ENCODE data around the gene GK. TPM values are rescaled to one million over a fixed set of nuclear protein-coding genes. Genes with fewer than 3 reads are reported as not detected.

The GK gene
- polyA plus RNA-seq, 1 donor (not counting 4 experiments of a cell fraction or from before 2014, with no cell fraction given), result 2.0 TPM

GRCh38 chrX:30690330-30690729, 37.1 kb downstream of the GK start:
- H3K27ac ChIP-seq (ENCODE audit: control insufficient read depth, insufficient read depth, low read length), result no peak overlapping the region
- H3K9me3 ChIP-seq (ENCODE audit: control insufficient read depth, low read depth, low read length), result no peaks in the 10 kb centered on the region
- DNase-seq (ENCODE audit: low read depth, low spot score), result no peak
- H3K4me2 ChIP-seq (ENCODE audit: control insufficient read depth, extremely low read depth, insufficient read depth, low read depth, low read length), result no peak overlapping the region
- no peaks in the 10 kb centered on the region for H3K27me3 ChIP-seq (ENCODE audit: control insufficient read depth, extremely low read depth, insufficient read depth, low read length)
- H3K79me2 ChIP-seq (ENCODE audit: control insufficient read depth, insufficient read depth, low read length), result no peaks in the 10 kb centered on the region
- dilution Hi-C loops (cut with MboI; ENCODE audit: extremely low pct_ligation_motif_present, low sequenced_read_pairs), result no loop called here
- FAIRE-seq, result no peak
- no peak overlapping the region for H3K9ac ChIP-seq (ENCODE audit: control insufficient read depth, extremely low read depth, insufficient read depth, low read length)
- H2AFZ ChIP-seq (ENCODE audit: control insufficient read depth, low read length), result no peak overlapping the region
- no peaks in the 10 kb centered on the region for H3K4me1 ChIP-seq (ENCODE audit: control insufficient read depth, extremely low read depth, insufficient read depth, low read length)
- no peak overlapping the region for H3K4me3 ChIP-seq (ENCODE audit: control insufficient read depth in 2 of 3, extremely low read depth in 1 of 3, insufficient read depth in 2 of 3, low read depth in 1 of 3, low read length in 3 of 3)
- H3K36me3 ChIP-seq (ENCODE audit: control insufficient read depth in 2 of 2, extremely low read depth in 1 of 2, insufficient read depth in 2 of 2, low read length in 2 of 2), result no peaks in the 10 kb centered on the region
- TF ChIP-seq CTCF (optimal IDR thresholded peaks at IDR 0.05 in 1 of 3, IDR thresholded peaks at IDR 0.05 in 1 of 3, conservative IDR thresholded peaks at IDR 0.05 in 1 of 3; ENCODE audit: extremely low read depth in 1 of 3, insufficient read depth in 2 of 3, low read length in 3 of 3) (no peak), EZH2 (IDR thresholded peaks at IDR 0.05; ENCODE audit: low read length) (no peak)
- H4K20me1 ChIP-seq (ENCODE audit: control insufficient read depth, extremely low read depth, insufficient read depth, low read length), result no peaks in the 10 kb centered on the region
- no peaks in the 10 kb centered on the region for H3K9me1 ChIP-seq (ENCODE audit: control insufficient read depth, extremely low read depth, insufficient read depth, low read length)

GRCh38 chrX:30693999-30694650, 40.9 kb downstream of the GK start:
- no peaks in the 10 kb centered on the region for H3K36me3 ChIP-seq (ENCODE audit: control insufficient read depth in 2 of 2, extremely low read depth in 1 of 2, insufficient read depth in 2 of 2, low read length in 2 of 2)
- no peaks in the 10 kb centered on the region for H3K79me2 ChIP-seq (ENCODE audit: control insufficient read depth, insufficient read depth, low read length)
- dilution Hi-C loops (cut with MboI; ENCODE audit: extremely low pct_ligation_motif_present, low sequenced_read_pairs), result no loop called here
- no peak for FAIRE-seq
- H3K9me3 ChIP-seq (ENCODE audit: control insufficient read depth, low read depth, low read length), result no peaks in the 10 kb centered on the region
- no peak overlapping the region for H3K4me2 ChIP-seq (ENCODE audit: control insufficient read depth, extremely low read depth, insufficient read depth, low read depth, low read length)
- TF ChIP-seq EZH2 (IDR thresholded peaks at IDR 0.05; ENCODE audit: low read length) (no peak), CTCF (optimal IDR thresholded peaks at IDR 0.05 in 1 of 3, IDR thresholded peaks at IDR 0.05 in 1 of 3, conservative IDR thresholded peaks at IDR 0.05 in 1 of 3; ENCODE audit: extremely low read depth in 1 of 3, insufficient read depth in 2 of 3, low read length in 3 of 3) (no peak)
- H3K4me3 ChIP-seq (ENCODE audit: control insufficient read depth in 2 of 3, extremely low read depth in 1 of 3, insufficient read depth in 2 of 3, low read depth in 1 of 3, low read length in 3 of 3), result no peak overlapping the region
- no peaks in the 10 kb centered on the region for H3K4me1 ChIP-seq (ENCODE audit: control insufficient read depth, extremely low read depth, insufficient read depth, low read length)
- H4K20me1 ChIP-seq (ENCODE audit: control insufficient read depth, extremely low read depth, insufficient read depth, low read length), result no peaks in the 10 kb centered on the region
- no peak for DNase-seq (ENCODE audit: low read depth, low spot score)
- no peak overlapping the region for H2AFZ ChIP-seq (ENCODE audit: control insufficient read depth, low read length)
- no peak overlapping the region for H3K27ac ChIP-seq (ENCODE audit: control insufficient read depth, insufficient read depth, low read length)
- H3K27me3 ChIP-seq (ENCODE audit: control insufficient read depth, extremely low read depth, insufficient read depth, low read length), result no peaks in the 10 kb centered on the region
- no peaks in the 10 kb centered on the region for H3K9me1 ChIP-seq (ENCODE audit: control insufficient read depth, extremely low read depth, insufficient read depth, low read length)
- H3K9ac ChIP-seq (ENCODE audit: control insufficient read depth, extremely low read depth, insufficient read depth, low read length), result no peak overlapping the region

Data from keratinocyte (primary cell).